GM18519 (cell line): ENCODE data around the gene CDON.

Experiments
- ATAC-seq: cut with Tn5 transposase; IDR thresholded peaks from one replicate; pipeline ENCODE4 v1.9.1; 2021; ENCODE audit warnings: mild to moderate bottlenecking, moderate library complexity; ENCODE audit not compliant: unreplicated experiment, low FRiP score

The CDON gene

GRCh38 chr11:126084608-126084912 lies 21.9 kb upstream of the CDON start:
- no peak for ATAC-seq

- ATAC-seq, result no peak
Observed at GRCh38 chr11:126083829-126084607, 21.4 kb upstream of the CDON start.

GRCh38 chr11:126082251-126083109 lies 19.8 kb upstream of the CDON start:
- ATAC-seq, result no peak

GRCh38 chr11:126081915-126082250 lies 19.2 kb upstream of the CDON start:
- ATAC-seq, result no peak

- no peak for ATAC-seq
Observed at GRCh38 chr11:126080161-126080941, 17.7 kb upstream of the CDON start.

- ATAC-seq, result no peak
Observed at GRCh38 chr11:126079621-126080124, 17.0 kb upstream of the CDON start.

GRCh38 chr11:126076641-126077040 lies 14.0 kb upstream of the CDON start:
- no peak for ATAC-seq

- no peak for ATAC-seq
Observed at GRCh38 chr11:126072801-126073594, 10.3 kb upstream of the CDON start.

GRCh38 chr11:126072141-126072741 lies 9.6 kb upstream of the CDON start:
- ATAC-seq, result no peak

- ATAC-seq, result no peak
Observed at GRCh38 chr11:126063507-126063852, 814 bp upstream of the CDON start.

GRCh38 chr11:126061707-126062678 lies 673 bp downstream of the CDON start:
- ATAC-seq, result no peak

GRCh38 chr11:126060757-126061171 lies 1.9 kb downstream of the CDON start:
- ATAC-seq, result no peak

- ATAC-seq, result no peak
Observed at GRCh38 chr11:126059238-126059781, 3.4 kb downstream of the CDON start.

GRCh38 chr11:126058105-126058874 lies 4.4 kb downstream of the CDON start:
- ATAC-seq, result no peak

- no peak for ATAC-seq
Observed at GRCh38 chr11:126054882-126055281, 7.8 kb downstream of the CDON start.

GRCh38 chr11:126054408-126054807 lies 8.3 kb downstream of the CDON start:
- no peak for ATAC-seq

- ATAC-seq, result no peak
Observed at GRCh38 chr11:126053415-126054286, 9.0 kb downstream of the CDON start.
